Suppressor macrophage (primary cell): ENCODE data around the gene NOTCH2.

ENCODE experiments used
- DNase-seq, 4 experiments: peaks; one replicate each; pipeline ENCODE4 v3.0.0-alpha.2; 2020 to 2022

The NOTCH2 gene

DNA sequence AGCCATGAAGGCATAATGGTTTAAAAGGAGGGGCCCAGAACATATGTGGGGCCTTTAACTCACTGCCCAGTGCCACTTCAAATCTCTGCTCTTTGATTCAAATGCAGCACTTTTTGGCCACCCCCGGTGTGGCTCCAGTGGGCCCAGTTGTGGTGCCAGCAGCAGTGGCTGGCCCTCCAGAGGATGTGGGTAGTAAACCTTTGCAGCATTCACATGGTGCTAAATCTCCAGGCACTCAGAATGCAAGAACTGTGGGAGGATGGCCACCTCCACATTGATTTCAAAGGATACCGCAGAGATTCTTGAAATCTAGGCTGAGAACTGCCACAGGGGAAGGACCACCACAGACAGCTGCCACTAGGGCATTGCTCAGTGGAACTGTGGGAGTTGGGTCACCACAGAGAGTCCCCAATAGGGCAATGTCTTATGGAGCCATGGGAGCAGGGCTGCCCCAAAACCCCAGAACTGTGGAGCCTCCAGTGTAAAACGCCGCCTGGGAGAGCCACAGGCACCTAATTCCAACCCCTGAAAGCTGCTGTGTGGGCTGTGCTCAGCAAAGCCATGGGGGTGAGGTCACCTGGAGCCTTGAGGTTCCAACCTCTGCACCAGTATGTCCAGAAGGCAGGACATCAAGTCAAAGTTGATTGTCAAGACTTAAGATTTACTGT lies 166.6 kb downstream of the NOTCH2 start:
- no peak for DNase-seq

DNA sequence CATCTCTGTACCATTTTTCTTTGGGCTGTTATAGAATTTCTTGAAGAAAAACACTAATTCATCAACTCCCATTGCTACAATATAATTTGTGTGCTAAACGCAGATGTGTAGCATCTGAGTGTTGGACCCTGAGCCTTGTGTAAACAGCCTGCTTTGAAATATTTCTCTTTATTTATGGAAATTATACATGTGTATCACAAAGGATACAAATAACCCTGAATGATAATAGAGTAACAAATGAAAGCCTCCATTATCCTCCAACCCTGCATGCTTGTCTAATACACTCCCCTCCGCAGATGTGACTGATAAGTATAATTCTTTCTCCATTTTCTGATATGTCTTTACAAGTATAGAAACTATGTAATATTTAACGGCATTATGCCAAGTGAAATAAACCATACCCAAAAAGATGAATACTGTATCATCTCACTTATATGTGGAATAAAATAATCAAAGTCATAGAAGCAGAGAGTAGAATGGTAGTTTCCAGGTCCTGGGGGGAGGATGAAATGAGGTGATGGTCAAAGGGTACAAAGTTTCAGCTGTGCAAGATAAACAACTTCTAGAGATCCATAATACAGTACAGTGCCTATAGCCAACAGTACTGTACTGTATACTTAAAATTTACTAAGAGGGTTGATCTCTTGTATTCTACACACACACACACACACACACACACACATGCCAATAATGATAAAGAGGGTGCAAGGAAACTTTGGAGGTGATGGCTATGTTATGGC lies 170.3 kb downstream of the NOTCH2 start:
- no peak for DNase-seq

DNA sequence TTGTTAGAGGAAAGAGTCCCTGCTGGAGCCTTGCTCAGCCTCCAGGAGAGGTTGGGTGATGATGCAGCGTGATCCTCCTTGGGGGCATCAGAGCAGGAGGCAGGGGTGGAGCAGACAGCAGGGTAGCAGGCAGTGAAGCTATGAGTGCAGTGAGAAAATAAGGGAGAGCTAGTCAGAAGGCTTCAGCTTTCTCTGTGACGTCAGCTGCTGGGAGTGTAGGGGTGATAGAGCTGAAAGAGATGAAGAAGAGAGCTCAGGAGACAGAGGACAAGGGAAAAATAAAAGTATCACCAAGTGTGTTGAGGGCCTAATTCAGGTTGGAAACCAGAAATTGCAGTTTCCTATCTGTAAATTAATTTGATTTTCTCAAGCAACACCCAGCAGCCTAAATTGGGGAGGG lies 170.9 kb downstream of the NOTCH2 start:
- no peak for DNase-seq

- no peak for DNase-seq
These were observed 173.2 kb downstream of the NOTCH2 start, which contains the start of gene ADAM30 for GRCh38 chr1:119896303-119896702. TSS of gene ADAM30 (minus strand) at chr1:119896515. CDS start at chr1:119896336, 179 bp downstream.

GRCh38 chr1:119895102-119895501 lies 174.4 kb downstream of the NOTCH2 start:
- no peak for DNase-seq

- no peak for DNase-seq
These were observed 175.4 kb downstream of the NOTCH2 start for GRCh38 chr1:119893827-119894700.

- no peak for DNase-seq
These were observed 176.1 kb downstream of the NOTCH2 start for GRCh38 chr1:119893238-119893791.

DNA sequence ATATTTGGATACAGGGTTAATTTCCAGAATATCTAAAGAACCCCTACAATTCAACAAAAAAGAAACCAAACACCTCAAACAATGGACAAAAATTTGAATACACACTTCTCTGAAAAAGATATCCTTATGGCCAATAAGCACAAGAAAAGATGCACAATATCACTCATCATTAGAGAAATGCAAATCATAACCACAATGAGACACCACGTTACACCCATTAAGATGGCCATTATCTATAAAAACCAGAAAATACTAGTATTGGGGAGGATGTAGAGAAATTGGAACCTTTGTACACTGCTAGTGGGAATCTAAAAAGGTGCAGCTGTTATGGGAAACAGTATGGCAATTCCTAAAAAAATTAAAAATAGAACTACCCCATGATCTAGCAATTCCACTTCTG lies 178.1 kb downstream of the NOTCH2 start:
- no peak for DNase-seq

DNA sequence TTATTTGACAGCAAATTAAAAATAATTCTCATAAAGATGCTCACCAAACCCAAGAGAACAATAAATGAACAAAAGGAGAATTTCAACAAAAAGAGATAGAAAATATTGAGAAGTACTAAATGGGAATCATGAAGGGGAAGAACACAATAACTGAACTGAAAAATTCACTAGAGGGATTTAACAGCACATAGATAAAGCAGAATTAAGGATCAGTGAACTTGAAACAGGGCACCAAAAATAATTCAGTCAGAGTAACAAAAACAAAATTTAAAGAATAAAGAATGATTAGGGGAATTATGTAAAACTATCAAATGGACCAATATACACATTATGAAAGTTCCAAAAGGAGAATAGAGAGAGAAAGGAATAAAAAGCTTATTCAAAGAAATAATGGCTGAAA lies 181.0 kb downstream of the NOTCH2 start:
- no peak for DNase-seq

GRCh38 chr1:119887427-119887826 lies 182.0 kb downstream of the NOTCH2 start:
- DNase-seq = no peak

GRCh38 chr1:119885903-119886783 lies 183.3 kb downstream of the NOTCH2 start:
- DNase-seq = peak; percentile 50 to 69 (median 55)

DNA sequence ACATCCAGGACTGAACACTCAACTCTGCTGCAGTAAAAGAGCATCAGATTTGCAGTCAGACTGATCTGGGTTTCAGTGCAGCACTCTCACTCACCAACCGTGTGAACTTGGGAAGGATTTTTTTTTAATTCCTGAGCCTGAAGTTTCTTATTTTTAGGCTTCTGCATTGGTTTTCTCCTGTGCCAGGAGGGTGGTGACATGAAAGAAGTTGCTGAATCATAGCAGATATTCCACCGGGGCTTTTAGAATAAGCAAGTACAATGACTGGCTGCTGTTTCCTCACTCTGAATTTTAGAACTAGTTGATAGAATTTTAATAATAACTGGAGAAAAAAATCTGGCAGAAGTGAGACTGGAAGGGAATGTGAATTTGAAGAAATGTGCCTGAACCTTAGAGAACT lies 184.8 kb downstream of the NOTCH2 start:
- no peak for DNase-seq

- peak in 2 of 4 experiments; percentile 12 to 35 for DNase-seq
These were observed 185.6 kb downstream of the NOTCH2 start for GRCh38 chr1:119883826-119884225.

- DNase-seq = peak; percentile 28 to 68 (median 55)
These were observed 187.1 kb downstream of the NOTCH2 start for GRCh38 chr1:119882132-119883049.

- DNase-seq = no peak
These were observed 189.7 kb downstream of the NOTCH2 start for GRCh38 chr1:119879510-119880434.

GRCh38 chr1:119878171-119878570 lies 191.3 kb downstream of the NOTCH2 start:
- DNase-seq = no peak

- no peak for DNase-seq
These were observed 195.3 kb downstream of the NOTCH2 start for GRCh38 chr1:119874186-119874585.

DNA sequence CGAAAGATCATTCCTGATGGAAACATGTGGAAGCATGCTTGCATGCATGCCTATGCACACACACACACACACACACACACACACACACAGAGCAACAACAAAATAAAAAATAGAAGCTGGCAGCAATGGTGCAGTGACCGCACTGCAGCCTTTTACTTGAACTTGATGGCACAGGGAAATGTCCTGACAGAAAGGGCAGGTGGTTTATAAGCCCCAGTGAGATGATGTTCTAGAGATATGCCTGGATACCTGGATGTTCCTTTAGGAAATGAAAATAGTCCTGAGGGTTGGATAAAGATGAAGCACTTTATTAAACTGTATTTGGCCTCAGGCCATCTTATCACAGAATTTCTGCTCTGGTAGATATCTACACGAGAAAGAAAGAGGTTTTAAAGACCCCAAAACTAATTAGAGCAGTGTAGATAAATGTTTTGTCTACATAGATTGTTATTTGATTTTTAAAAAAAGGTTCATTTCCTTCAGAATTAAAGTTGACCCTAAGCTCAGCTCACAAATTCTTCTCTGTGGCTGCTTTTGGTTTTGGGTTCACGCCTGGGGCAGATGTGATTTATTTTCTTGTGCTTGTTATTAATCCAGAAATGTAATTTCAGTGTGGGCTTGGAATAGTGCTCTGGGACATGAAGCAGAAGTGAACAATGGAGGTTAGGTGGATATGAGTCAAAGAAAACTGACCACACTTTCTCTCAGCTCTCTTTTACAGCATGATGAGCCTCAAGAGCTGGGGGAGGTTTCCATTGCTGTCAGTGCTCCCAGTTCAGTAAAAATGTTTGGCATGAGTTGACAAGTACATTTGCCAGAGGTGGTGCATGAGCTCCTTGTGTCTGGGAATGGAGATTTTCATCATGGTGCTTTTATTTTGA lies 196.1 kb downstream of the NOTCH2 start:
- peak in 3 of 4 experiments; percentile 17 to 52 (median 21) for DNase-seq
